Measurements from ENCODE around the gene DHX40.
"Not testable (repeated sequence)": the region's sequence is repeated elsewhere in the genome, so short reads cannot be mapped to it uniquely, and the experiment has no call there.

The DHX40 gene

DNA sequence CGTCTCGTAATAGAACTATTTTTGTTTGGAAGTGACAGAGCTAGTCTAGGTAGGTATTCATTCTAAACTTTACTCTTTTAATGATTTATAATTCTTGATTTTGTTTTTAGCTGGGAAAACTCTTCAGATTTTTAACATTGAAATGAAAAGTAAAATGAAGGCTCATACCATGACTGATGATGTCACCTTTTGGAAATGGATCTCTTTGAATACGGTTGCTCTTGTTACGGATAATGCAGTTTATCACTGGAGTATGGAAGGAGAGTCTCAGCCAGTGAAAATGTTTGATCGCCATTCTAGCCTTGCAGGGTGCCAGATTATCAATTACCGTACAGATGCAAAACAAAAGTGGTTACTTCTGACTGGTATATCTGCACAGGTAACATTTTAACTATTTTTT lies 81.9 kb downstream of the DHX40 start:
- TF ChIP-seq, protein P1, sequence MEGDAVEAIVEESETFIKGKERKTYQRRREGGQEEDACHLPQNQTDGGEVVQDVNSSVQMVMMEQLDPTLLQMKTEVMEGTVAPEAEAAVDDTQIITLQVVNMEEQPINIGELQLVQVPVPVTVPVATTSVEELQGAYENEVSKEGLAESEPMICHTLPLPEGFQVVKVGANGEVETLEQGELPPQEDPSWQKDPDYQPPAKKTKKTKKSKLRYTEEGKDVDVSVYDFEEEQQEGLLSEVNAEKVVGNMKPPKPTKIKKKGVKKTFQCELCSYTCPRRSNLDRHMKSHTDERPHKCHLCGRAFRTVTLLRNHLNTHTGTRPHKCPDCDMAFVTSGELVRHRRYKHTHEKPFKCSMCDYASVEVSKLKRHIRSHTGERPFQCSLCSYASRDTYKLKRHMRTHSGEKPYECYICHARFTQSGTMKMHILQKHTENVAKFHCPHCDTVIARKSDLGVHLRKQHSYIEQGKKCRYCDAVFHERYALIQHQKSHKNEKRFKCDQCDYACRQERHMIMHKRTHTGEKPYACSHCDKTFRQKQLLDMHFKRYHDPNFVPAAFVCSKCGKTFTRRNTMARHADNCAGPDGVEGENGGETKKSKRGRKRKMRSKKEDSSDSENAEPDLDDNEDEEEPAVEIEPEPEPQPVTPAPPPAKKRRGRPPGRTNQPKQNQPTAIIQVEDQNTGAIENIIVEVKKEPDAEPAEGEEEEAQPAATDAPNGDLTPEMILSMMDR (IDR thresholded peaks at IDR 0.05; ENCODE audit: insufficient read depth, low read depth, low read length, missing control alignments) = no peak
- no peak for DNase-seq (ENCODE audit: low read depth)

DNA sequence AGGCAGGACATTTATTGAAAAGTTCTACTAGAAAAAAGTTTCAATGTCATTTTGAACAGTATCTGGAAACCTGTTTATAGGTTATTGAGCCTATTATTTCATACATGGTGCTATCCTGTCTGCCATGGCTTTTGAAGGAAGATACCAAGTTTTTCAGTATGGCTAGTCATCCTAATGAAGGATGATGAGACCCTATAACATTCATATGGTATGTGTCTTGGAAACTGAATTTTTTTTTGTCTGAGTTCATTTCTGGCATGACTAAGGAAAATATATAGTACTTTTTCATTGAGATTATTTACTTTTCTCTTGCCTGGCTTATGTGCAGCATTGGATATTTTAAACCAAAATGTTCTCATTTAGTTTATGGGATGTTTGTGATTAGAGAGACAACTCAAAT lies 84.5 kb downstream of the DHX40 start:
- no peak for DNase-seq (ENCODE audit: low read depth)
- no peak overlapping the region for H3K4me3 ChIP-seq (ENCODE audit: low read depth, low read length)
- TF ChIP-seq, protein P1 (IDR thresholded peaks at IDR 0.05; ENCODE audit: insufficient read depth, low read depth, low read length, missing control alignments) = no peak

More for the DNA sequence above, 81.9 kb downstream of the DHX40 start:
- H3K4me3 ChIP-seq (ENCODE audit: low read depth, low read length) = no peak overlapping the region

DNA sequence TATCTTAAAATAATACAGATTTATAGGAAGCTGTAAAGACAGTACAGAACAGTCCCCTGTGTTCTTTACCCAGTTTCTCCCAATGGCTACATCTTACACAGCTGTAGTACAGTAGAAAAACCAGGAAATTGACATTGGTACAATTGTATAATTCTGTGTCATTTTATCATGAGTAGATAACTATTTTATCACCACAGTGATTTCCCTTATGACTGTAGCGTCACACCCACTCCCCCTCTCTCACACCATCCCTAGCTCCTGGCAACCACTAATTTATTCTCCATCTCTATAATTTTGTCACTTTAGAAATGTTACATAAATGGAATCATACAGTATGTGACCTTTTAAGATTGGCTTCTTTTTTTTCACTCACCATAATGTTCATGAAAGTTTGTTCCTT lies 85.2 kb downstream of the DHX40 start:
- DNase-seq (ENCODE audit: low read depth) = no peak
- no peak overlapping the region for H3K4me3 ChIP-seq (ENCODE audit: low read depth, low read length)
- TF ChIP-seq, protein P1 (IDR thresholded peaks at IDR 0.05; ENCODE audit: insufficient read depth, low read depth, low read length, missing control alignments) = no peak

DNA sequence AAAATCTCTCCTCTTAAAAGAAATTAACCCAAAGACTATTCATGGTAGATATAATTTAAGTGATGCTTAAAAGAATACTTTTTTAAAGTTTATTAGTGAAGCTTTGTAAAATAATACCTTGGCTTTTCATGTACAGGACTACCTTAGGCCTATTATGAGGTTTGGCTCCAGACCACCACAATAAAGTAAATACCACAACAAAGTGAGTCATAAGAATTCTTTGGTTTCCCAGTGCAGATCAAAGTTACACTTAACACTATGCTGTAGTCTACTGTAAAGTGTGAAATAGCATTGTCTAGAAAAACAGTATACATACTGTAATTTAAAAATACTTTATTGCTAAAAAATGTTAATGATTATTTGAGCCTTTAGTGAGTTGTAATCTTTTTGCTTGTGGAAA lies 85.9 kb downstream of the DHX40 start:
- DNase-seq (ENCODE audit: low read depth) = no peak
- no peak overlapping the region for H3K4me3 ChIP-seq (ENCODE audit: low read depth, low read length)
- TF ChIP-seq, protein P1 (IDR thresholded peaks at IDR 0.05; ENCODE audit: insufficient read depth, low read depth, low read length, missing control alignments) = no peak

DNA sequence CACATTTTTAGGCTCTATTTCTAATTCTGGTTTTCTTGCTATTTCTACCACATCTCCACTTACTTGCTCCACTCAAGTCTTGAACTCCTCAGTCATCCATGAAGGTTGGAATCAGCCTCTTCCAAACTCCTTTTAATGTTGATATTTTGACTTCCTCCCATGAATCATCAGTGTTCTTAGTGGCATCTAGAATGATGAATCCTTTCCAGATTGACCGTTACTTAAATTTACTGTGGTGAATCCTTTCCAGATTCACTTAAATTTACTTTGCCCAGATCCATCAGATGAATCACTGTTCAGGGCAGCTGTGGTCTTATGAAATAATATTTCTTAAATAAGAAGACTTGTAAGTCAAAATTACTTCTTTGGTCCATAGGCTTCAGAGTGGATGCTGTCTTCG lies 86.7 kb downstream of the DHX40 start:
- H3K4me3 ChIP-seq (ENCODE audit: low read depth, low read length) = no peak overlapping the region
- DNase-seq (ENCODE audit: low read depth) = no peak
- TF ChIP-seq, protein P1 (IDR thresholded peaks at IDR 0.05; ENCODE audit: insufficient read depth, low read depth, low read length, missing control alignments) = no peak

DNA sequence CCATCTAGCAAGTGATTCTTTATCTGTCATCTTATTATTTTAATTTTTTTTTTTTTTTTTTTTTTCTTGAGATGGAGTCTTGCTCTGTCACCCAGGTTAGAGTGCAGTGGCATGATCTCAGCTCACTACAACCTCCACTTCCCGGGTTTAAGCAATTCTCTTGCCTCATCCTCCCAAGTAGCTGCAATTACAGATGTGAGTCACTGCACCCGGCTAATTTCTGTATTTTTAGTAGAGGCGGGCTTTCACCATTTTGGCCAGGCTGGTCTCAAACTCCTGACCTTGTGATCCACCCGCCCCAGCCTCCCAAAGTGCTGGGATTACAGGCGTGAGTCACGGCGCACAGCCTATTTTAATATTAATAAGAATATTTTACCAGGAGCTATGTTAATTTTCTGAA lies 91.2 kb downstream of the DHX40 start:
- not testable (repeated sequence) for DNase-seq (ENCODE audit: low read depth); H3K4me3 ChIP-seq (ENCODE audit: low read depth, low read length)
